K562 (cell line): ENCODE data around the gene HOXB7. TPM values are rescaled to one million over a fixed set of nuclear protein-coding genes. Genes with fewer than 3 reads are reported as not detected.

Experiments
- CREM ChIP-seq: IDR thresholded peaks from 2 replicates; pipeline ENCODE4 v1.6.1; 2014; ENCODE audit warnings: antibody characterized with exemption, low read depth
- SUPT5H ChIP-seq: fragments of 450-650 bp; IDR thresholded peaks from 2 replicates; pipeline ENCODE4 v1.6.1; 2016
- ZNF445 ChIP-seq: fragments of 250-450 bp; sonication (Bioruptor Pico); IDR thresholded peaks from 2 replicates; pipeline ENCODE4 v1.4.0; 2020; ENCODE audit warnings: low read depth, mild to moderate bottlenecking, moderate library complexity
- ZNF699 ChIP-seq: fragments of 250-450 bp; sonication (Bioruptor Pico); IDR thresholded peaks from 2 replicates; pipeline ENCODE4 v1.8.0; 2021; ENCODE audit warnings: mild to moderate bottlenecking, moderate library complexity; ENCODE audit not compliant: insufficient replicate concordance
- polyA plus RNA-seq, 8 experiments: library from polyadenylated mRNA; depleted of rRNA in 4 of 8; stranded (reverse) in 5 of 8; unstranded in 3 of 8; fragments of >200 nt; fragmentation: Nextera tagmentation in 2 of 8; fragmentation: Illumina TruSeq in 1 of 8; extraction: Ambion mirVana in 2 of 8; extraction: Trizol in 1 of 8; gene quantifications; 2 replicates each; pipeline versions ENCODE4 v1.2.1 to v1.2.3, GENCODE V29; 2011 to 2014; ENCODE audit warnings: inconsistent platforms in 1 of 8, missing spikeins in 1 of 8
- total RNA-seq, 7 experiments: library from RNA; depleted of rRNA in 6 of 7; stranded (reverse); fragments of >200 nt in 6 of 7; fragmentation: Illumina TruSeq in 2 of 7; extraction: Trizol in 2 of 7; gene quantifications; 2 replicates each; pipeline versions ENCODE4 v1.2.1 to v1.2.3, GENCODE V29; 2011 to 2021; ENCODE audit warnings: low replicate concordance in 1 of 7
- TF ChIP-seq, protein P1 (sequence below): fragments of 200-800 bp; sonication (Bioruptor generic); IDR thresholded peaks from 2 replicates; pipeline ENCODE4 v1.6.1; 2016; ENCODE audit warnings: missing genetic modification characterization, missing compliant biosample characterization

Gene HOXB7
- total and polyA plus RNA-seq, 9 of the 15 experiments (the other 6 are each of a cell fraction or from before 2014, with no cell fraction given), result 5.5 to 16.7 (median 8.3) TPM

DNA sequence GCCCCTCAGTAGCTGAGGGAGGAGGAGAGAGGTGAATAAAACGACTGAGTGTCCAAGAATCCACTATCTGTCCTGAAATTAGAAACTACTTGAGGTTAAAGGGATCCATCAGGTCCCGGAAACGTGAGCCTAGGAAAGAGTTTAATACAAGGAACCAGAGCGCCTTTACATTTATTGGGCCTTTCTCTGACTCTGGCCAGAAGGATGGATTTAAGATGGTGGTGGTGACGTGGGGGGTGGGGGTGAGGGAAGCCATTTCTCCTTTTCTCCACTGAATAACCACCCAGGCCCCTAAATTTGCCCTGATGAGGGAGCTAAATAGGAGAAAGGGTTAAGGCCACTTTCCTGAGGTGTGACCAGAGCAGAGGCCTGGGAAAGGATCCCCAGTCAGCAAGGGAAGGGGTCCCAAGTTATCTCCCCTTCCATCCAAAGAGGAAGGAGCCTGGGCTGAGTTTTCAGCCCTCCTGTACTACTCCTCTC lies 16.3 kb upstream of the HOXB7 start (continued):
- TF ChIP-seq, protein P1, sequence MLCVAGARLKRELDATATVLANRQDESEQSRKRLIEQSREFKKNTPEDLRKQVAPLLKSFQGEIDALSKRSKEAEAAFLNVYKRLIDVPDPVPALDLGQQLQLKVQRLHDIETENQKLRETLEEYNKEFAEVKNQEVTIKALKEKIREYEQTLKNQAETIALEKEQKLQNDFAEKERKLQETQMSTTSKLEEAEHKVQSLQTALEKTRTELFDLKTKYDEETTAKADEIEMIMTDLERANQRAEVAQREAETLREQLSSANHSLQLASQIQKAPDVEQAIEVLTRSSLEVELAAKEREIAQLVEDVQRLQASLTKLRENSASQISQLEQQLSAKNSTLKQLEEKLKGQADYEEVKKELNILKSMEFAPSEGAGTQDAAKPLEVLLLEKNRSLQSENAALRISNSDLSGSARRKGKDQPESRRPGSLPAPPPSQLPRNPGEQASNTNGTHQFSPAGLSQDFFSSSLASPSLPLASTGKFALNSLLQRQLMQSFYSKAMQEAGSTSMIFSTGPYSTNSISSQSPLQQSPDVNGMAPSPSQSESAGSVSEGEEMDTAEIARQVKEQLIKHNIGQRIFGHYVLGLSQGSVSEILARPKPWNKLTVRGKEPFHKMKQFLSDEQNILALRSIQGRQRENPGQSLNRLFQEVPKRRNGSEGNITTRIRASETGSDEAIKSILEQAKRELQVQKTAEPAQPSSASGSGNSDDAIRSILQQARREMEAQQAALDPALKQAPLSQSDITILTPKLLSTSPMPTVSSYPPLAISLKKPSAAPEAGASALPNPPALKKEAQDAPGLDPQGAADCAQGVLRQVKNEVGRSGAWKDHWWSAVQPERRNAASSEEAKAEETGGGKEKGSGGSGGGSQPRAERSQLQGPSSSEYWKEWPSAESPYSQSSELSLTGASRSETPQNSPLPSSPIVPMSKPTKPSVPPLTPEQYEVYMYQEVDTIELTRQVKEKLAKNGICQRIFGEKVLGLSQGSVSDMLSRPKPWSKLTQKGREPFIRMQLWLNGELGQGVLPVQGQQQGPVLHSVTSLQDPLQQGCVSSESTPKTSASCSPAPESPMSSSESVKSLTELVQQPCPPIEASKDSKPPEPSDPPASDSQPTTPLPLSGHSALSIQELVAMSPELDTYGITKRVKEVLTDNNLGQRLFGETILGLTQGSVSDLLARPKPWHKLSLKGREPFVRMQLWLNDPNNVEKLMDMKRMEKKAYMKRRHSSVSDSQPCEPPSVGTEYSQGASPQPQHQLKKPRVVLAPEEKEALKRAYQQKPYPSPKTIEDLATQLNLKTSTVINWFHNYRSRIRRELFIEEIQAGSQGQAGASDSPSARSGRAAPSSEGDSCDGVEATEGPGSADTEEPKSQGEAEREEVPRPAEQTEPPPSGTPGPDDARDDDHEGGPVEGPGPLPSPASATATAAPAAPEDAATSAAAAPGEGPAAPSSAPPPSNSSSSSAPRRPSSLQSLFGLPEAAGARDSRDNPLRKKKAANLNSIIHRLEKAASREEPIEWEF, result 0 out of 2 replicates have a peak, but pooled peaks have one; percentile 8
- TF ChIP-seq SUPT5H (0 out of 2 replicates have a peak, but pooled peaks have one; percentile 18), ZNF699 (CRISPR knock-in tag) (no peak), CREM (peak; percentile 10; the same call in 1 of the 2 replicates), ZNF445 (CRISPR knock-in tag) (0 out of 2 replicates have a peak, but pooled peaks have one; percentile 13)
